Measurements from ENCODE around the gene VAMP8.
"Not testable (repeated sequence)": the region's sequence is repeated elsewhere in the genome, so short reads cannot be mapped to it uniquely, and the experiment has no call there.

The VAMP8 gene

GRCh38 chr2:85544915-85545779, 32.2 kb upstream of the VAMP8 start:
- intact Hi-C loops (cut with DNase I); DNase-seq: not testable (repeated sequence)

GRCh38 chr2:85545780-85546240, 31.6 kb upstream of the VAMP8 start:
- intact Hi-C loops (cut with DNase I): no loop called here
- no peak for DNase-seq

GRCh38 chr2:85547089-85547858, 30.1 kb upstream of the VAMP8 start:
- no peak for DNase-seq
- intact Hi-C loops (cut with DNase I): no loop called here

GRCh38 chr2:85547859-85548607, 29.4 kb upstream of the VAMP8 start:
- DNase-seq: no peak
- intact Hi-C loops (cut with DNase I): no loop called here

GRCh38 chr2:85548608-85548900, 28.8 kb upstream of the VAMP8 start:
- intact Hi-C loops (cut with DNase I): no loop called here
- no peak for DNase-seq

- DNase-seq: no peak
- intact Hi-C loops (cut with DNase I): no loop called here
These were observed 28.3 kb upstream of the VAMP8 start for GRCh38 chr2:85549095-85549494.

- DNase-seq: no peak
- intact Hi-C loops (cut with DNase I): loop anchor here (10.0 kb wide), 1 partner anchor 225 kb away; the partner anchor contains the start of gene TGOLN2
These were observed 27.6 kb upstream of the VAMP8 start for GRCh38 chr2:85549826-85550225.

- intact Hi-C loops (cut with DNase I): loop anchor here (10.0 kb wide), 1 partner anchor 226 kb away; the partner anchor contains the start of gene TGOLN2
- DNase-seq: peak in 13 of 42 donors; percentile 10 to 56 (median 30)
These were observed 26.9 kb upstream of the VAMP8 start for GRCh38 chr2:85550486-85550885.

GRCh38 chr2:85551698-85552678, 25.4 kb upstream of the VAMP8 start:
- intact Hi-C loops (cut with DNase I): loop anchor here (2.0 to 10.0 kb wide), 2 partner anchors 131 to 227 kb away; partner anchors contain the start of gene TGOLN2
- peak; percentile 59 to 96 (median 89) for DNase-seq

- no peak for DNase-seq
- intact Hi-C loops (cut with DNase I): loop anchor here (2.0 to 10.0 kb wide), 2 partner anchors 132 to 228 kb away; partner anchors contain the start of gene TGOLN2
These were observed 24.2 kb upstream of the VAMP8 start for GRCh38 chr2:85553184-85553583.

GRCh38 chr2:85554980-85555612, 22.3 kb upstream of the VAMP8 start:
- intact Hi-C loops (cut with DNase I): loop anchor here (10.0 kb wide), 1 partner anchor 230 kb away; the partner anchor contains the start of gene TGOLN2

GRCh38 chr2:85557130-85557529, 20.3 kb upstream of the VAMP8 start:
- intact Hi-C loops (cut with DNase I): loop anchor here (10.0 kb wide), 1 partner anchor 232 kb away; the partner anchor contains the start of gene TGOLN2

More at GRCh38 chr2:85554980-85555612, 22.3 kb upstream of the VAMP8 start:
- no peak for DNase-seq

GRCh38 chr2:85558160-85558559, 19.2 kb upstream of the VAMP8 start:
- intact Hi-C loops (cut with DNase I): loop anchor here (10.0 kb wide), 1 partner anchor 233 kb away; the partner anchor contains the start of gene TGOLN2
- DNase-seq: no peak

More at GRCh38 chr2:85557130-85557529, 20.3 kb upstream of the VAMP8 start:
- DNase-seq: no peak

- intact Hi-C loops (cut with DNase I): loop anchor here (5.0 kb wide), 1 partner anchor 37 kb away; the partner anchor contains the start of gene RNF181
- DNase-seq: not testable (repeated sequence)
These were observed 17.0 kb upstream of the VAMP8 start for GRCh38 chr2:85560403-85560726.

- DNase-seq: peak in 11 of 42 donors; percentile 11 to 43 (median 30)
- intact Hi-C loops (cut with DNase I): loop anchor here (5.0 kb wide), 1 partner anchor 36 kb away; the partner anchor contains the start of gene RNF181
These were observed 16.5 kb upstream of the VAMP8 start for GRCh38 chr2:85560812-85561279.

- intact Hi-C loops (cut with DNase I): loop anchor here (5.0 kb wide), 1 partner anchor 36 kb away; the partner anchor contains the start of gene RNF181
These were observed 15.8 kb upstream of the VAMP8 start, which contains the start of gene GGCX for GRCh38 chr2:85561280-85562212. Gene GGCX, minus strand, starts transcription at chr2:85561493. Its CDS starts 65 bp downstream, at chr2:85561428.

More at GRCh38 chr2:85561280-85562212, 15.8 kb upstream of the VAMP8 start, which contains the start of gene GGCX:
- peak; percentile 90 to 98 (median 96) for DNase-seq

Measured in head of caudate nucleus (tissue), 42 donors.